HepG2 (cell line): Measurements from ENCODE around the gene SMARCA4. TPM values are rescaled to one million over a fixed set of nuclear protein-coding genes. Genes with fewer than 3 reads are reported as not detected.

Experiments used
- ATAC-seq: fragments of 200-7000 bp; cut with Tn5 transposase; 3 replicates; pipeline ENCODE4 v1.9.1; 2020; ENCODE audit warnings: mild to moderate bottlenecking, moderate library complexity
- BruUV-seq: library from RNA; stranded (reverse); fragments of 400-500 nt; replicated peaks from 2 replicates; lab custom pipeline; 2021; lab: Mats Ljungman, UMichigan
- CTCF ChIA-PET: fragments of 300-600 bp; formaldehyde crosslinking; extraction: SDS; loops from one replicate; lab custom pipeline; 2021; ENCODE audit warnings: low total read pairs, inconsistent platforms, low intra/inter-chr PET ratio; lab: Yijun Ruan, JAX
- POLR2A ChIA-PET: fragments of 350-600 bp; sonication (Branson Sonifier 250); formaldehyde crosslinking; loops from one replicate; lab custom pipeline; 2020; ENCODE audit warnings: antibody characterized with exemption, inconsistent platforms; lab: Yijun Ruan, JAX
- DNase-seq: peaks from one replicate; pipeline ENCODE4 v3.0.0-alpha.2; 2015; ENCODE audit warnings: low spot score
- FAIRE-seq: peaks from 3 replicates; lab custom pipeline; 2011; peaks lifted over from hg19 to GRCh38; lab: Jason Lieb, UNC
- H2AFZ ChIP-seq: one replicate; pipeline ENCODE4 v1.6.1; 2011; ENCODE audit warnings: low read length, inconsistent platforms
- H3K27ac ChIP-seq: fragments of 300-600 bp; 3 replicates; pipeline ENCODE4 v1.8.0; 2011; ENCODE audit warnings: mixed run types, mild to moderate bottlenecking, mixed read lengths, low read length, inconsistent platforms; ENCODE audit not compliant: insufficient read depth; ENCODE audit errors: extremely low read length
- H3K27me3 ChIP-seq, 2 experiments: fragments of 200-600 bp in 1 of 2; 2 replicates in 1 of 2; 3 replicates in 1 of 2; pipeline versions ENCODE4 v1.6.0 to v1.8.0; 2011; ENCODE audit warnings: low read length in 2 of 2, mild to moderate bottlenecking in 2 of 2, moderate library complexity in 2 of 2, inconsistent platforms in 1 of 2; ENCODE audit not compliant: insufficient read depth in 2 of 2, control insufficient read depth in 1 of 2
- H3K36me3 ChIP-seq, 2 experiments: fragments of 200-600 bp in 1 of 2; replicated peaks in 1 of 2; 2 replicates in 1 of 2; 3 replicates in 1 of 2; pipeline versions ENCODE4 v1.5.1 to v1.8.0; 2011; ENCODE audit warnings: low read length in 2 of 2, inconsistent platforms in 1 of 2; ENCODE audit not compliant: insufficient read depth in 2 of 2, control insufficient read depth in 1 of 2
- H3K4me1 ChIP-seq: 2 replicates; pipeline ENCODE4 v1.5.1; 2012; ENCODE audit warnings: low read length, inconsistent platforms; ENCODE audit not compliant: insufficient read depth
- H3K4me2 ChIP-seq: 2 replicates; pipeline ENCODE4 v1.6.0; 2011; ENCODE audit warnings: low read depth, low read length, inconsistent platforms
- H3K4me3 ChIP-seq, 3 experiments: fragments of 200-600 bp in 1 of 3; sonication (generic), shearing (Covaris generic) in 1 of 3; replicated peaks in 1 of 3; 2 replicates each; pipeline ENCODE4 v1.5.1; 2011 to 2016; ENCODE audit warnings: low read length in 3 of 3, inconsistent platforms in 2 of 3, low read depth in 2 of 3, mild to moderate bottlenecking in 2 of 3, control low read depth in 1 of 3, mixed read lengths in 1 of 3; ENCODE audit not compliant: insufficient read depth in 1 of 3
- H3K79me2 ChIP-seq: one replicate; pipeline ENCODE4 v1.6.1; 2011; ENCODE audit warnings: low read length, inconsistent platforms; ENCODE audit not compliant: insufficient read depth
- H3K9ac ChIP-seq: 2 replicates; pipeline ENCODE4 v1.6.0; 2011; ENCODE audit warnings: mild to moderate bottlenecking, low read depth, low read length, inconsistent platforms; ENCODE audit not compliant: insufficient read depth
- H3K9me3 ChIP-seq: 2 replicates; pipeline ENCODE4 v1.5.1; 2012; ENCODE audit warnings: mild to moderate bottlenecking, low read length
- H4K20me1 ChIP-seq: 2 replicates; pipeline ENCODE4 v1.6.0; 2011; ENCODE audit warnings: inconsistent platforms, mild to moderate bottlenecking, low read length, moderate library complexity; ENCODE audit not compliant: insufficient read depth
- AGO2 ChIP-seq: fragments of 200-400 bp; formaldehyde crosslinking; optimal IDR thresholded peaks from 2 replicates; pipeline ENCODE3; 2017; ENCODE audit warnings: mild to moderate bottlenecking, low read depth, low read length, moderate library complexity
- FOXK2 ChIP-seq: fragments of 450-650 bp; IDR thresholded peaks from 2 replicates; pipeline ENCODE4 v1.6.1; 2016
- GTF3A ChIP-seq: sonication (generic); formaldehyde crosslinking; conservative IDR thresholded peaks from 2 replicates; pipeline ENCODE4 v1.4.0; 2020; ENCODE audit warnings: mild to moderate bottlenecking, missing genetic modification reagents
- HDAC6 ChIP-seq: fragments of 200-600 bp; sonication (generic); IDR thresholded peaks from 2 replicates; pipeline ENCODE4 v1.7.0; 2017; ENCODE audit warnings: mild to moderate bottlenecking, antibody characterized with exemption, low read length, low read depth
- JUN ChIP-seq: sonication (generic); formaldehyde crosslinking; IDR thresholded peaks from 2 replicates; pipeline ENCODE4 v1.4.0; 2020; ENCODE audit warnings: mild to moderate bottlenecking, missing genetic modification reagents
- LBX2 ChIP-seq: sonication (generic); formaldehyde crosslinking; IDR thresholded peaks from 2 replicates; pipeline ENCODE4 v1.5.0; 2020; ENCODE audit warnings: missing genetic modification reagents, mild to moderate bottlenecking, borderline replicate concordance
- MXD4 ChIP-seq: IDR thresholded peaks from 2 replicates; pipeline ENCODE4 v1.6.1; 2016; ENCODE audit warnings: mild to moderate bottlenecking, missing biosample characterization, missing genetic modification reagents
- NONO ChIP-seq, 2 experiments: fragments of 450-650 bp in 1 of 2; sonication (generic) in 1 of 2; formaldehyde crosslinking in 1 of 2; IDR thresholded peaks in 1 of 2; conservative IDR thresholded peaks in 1 of 2; 2 replicates each; pipeline versions ENCODE4 v1.6.1 to v1.8.0; 2017 to 2022; ENCODE audit warnings: mild to moderate bottlenecking in 1 of 2, missing genetic modification reagents in 1 of 2, moderate library complexity in 1 of 2
- PCBP2 ChIP-seq: fragments of 200-400 bp; formaldehyde crosslinking; optimal IDR thresholded peaks from 2 replicates; pipeline ENCODE3; 2018; ENCODE audit warnings: low read length, low read depth; ENCODE audit not compliant: poor library complexity, severe bottlenecking
- POLR2A ChIP-seq, 2 experiments: IDR thresholded peaks; 2 replicates each; pipeline ENCODE4 v1.6.1; 2011; ENCODE audit warnings: low read depth in 2 of 2, low read length in 2 of 2, mild to moderate bottlenecking in 1 of 2, moderate library complexity in 1 of 2; ENCODE audit not compliant: insufficient read depth in 1 of 2
- POLR2G ChIP-seq: fragments of 200-400 bp; formaldehyde crosslinking; IDR thresholded peaks from 2 replicates; pipeline ENCODE4 v1.6.1; 2018; ENCODE audit warnings: mild to moderate bottlenecking, low read depth, low read length, moderate library complexity
- RBFOX2 ChIP-seq: fragments of 200-400 bp; formaldehyde crosslinking; IDR thresholded peaks from 2 replicates; pipeline ENCODE4 v1.6.1; 2017; ENCODE audit warnings: low read depth, mild to moderate bottlenecking, low read length
- RBM22 ChIP-seq: fragments of 200-400 bp; formaldehyde crosslinking; optimal IDR thresholded peaks from 2 replicates; pipeline ENCODE3; 2017; ENCODE audit warnings: mild to moderate bottlenecking, low read length, moderate library complexity
- RFX3 ChIP-seq: IDR thresholded peaks from 2 replicates; pipeline ENCODE4 v1.6.1; 2016; ENCODE audit warnings: missing biosample characterization, missing genetic modification reagents
- RXRA ChIP-seq: sonication (generic); formaldehyde crosslinking; IDR thresholded peaks from 2 replicates; pipeline ENCODE4 v1.5.1; 2020; ENCODE audit warnings: missing genetic modification reagents
- ZBTB3 ChIP-seq: sonication (generic); formaldehyde crosslinking; IDR thresholded peaks from 2 replicates; pipeline ENCODE4 v1.4.0; 2020; ENCODE audit warnings: low read depth, mild to moderate bottlenecking, moderate library complexity, missing genetic modification reagents, borderline replicate concordance
- ZHX1 ChIP-seq: sonication (generic); formaldehyde crosslinking; IDR thresholded peaks from 2 replicates; pipeline ENCODE4 v1.8.1; 2022; ENCODE audit warnings: low read depth, mild to moderate bottlenecking, missing genetic modification reagents
- ZMAT5 ChIP-seq: sonication (generic); formaldehyde crosslinking; IDR thresholded peaks from 2 replicates; pipeline ENCODE4 v1.5.0; 2020; ENCODE audit warnings: mild to moderate bottlenecking, low read depth, missing genetic modification reagents, borderline replicate concordance
- ZNF350 ChIP-seq: sonication (generic); formaldehyde crosslinking; IDR thresholded peaks from 2 replicates; pipeline ENCODE4 v1.4.0; 2020; ENCODE audit warnings: mild to moderate bottlenecking, low read depth, missing genetic modification reagents, borderline replicate concordance
- ZNF768 ChIP-seq: sonication (generic); formaldehyde crosslinking; IDR thresholded peaks from 2 replicates; pipeline ENCODE4 v1.4.0; 2020; ENCODE audit warnings: missing genetic modification reagents
- ZNF816 ChIP-seq: sonication (generic); formaldehyde crosslinking; IDR thresholded peaks from 2 replicates; pipeline ENCODE4 v1.8.0; 2022; ENCODE audit warnings: missing genetic modification reagents, mild to moderate bottlenecking, borderline replicate concordance
- ZNF841 ChIP-seq: sonication (generic); formaldehyde crosslinking; IDR thresholded peaks from 2 replicates; pipeline ENCODE4 v1.8.1; 2023; ENCODE audit warnings: missing genetic modification reagents, borderline replicate concordance
- WGBS: methylation state at CpG from one replicate; pipeline ENCODE4 v1.1.6; 2017; ENCODE audit warnings: low lambda C conversion rate; 5-methylcytosine and 5-hydroxymethylcytosine counted together
- in situ Hi-C: cut with HindIII; loops from 2 replicates; pipeline ENCODE4 v1.10.0; 2017; ENCODE audit warnings: low pct_unique_long_range_greater_than_20kb; ENCODE audit not compliant: extremely low pct_ligation_motif_present
- intact Hi-C: fragments of 100-400 bp; cut with micrococcal nuclease; formaldehyde crosslinking; loops from one replicate; pipeline ENCODE4 v1.10.0; 2022; ENCODE audit not compliant: unreplicated experiment
- polyA plus RNA-seq, 8 experiments: library from polyadenylated mRNA; depleted of rRNA in 3 of 8; stranded (reverse) in 7 of 8; unstranded in 1 of 8; fragments of >200 nt; fragmentation: Illumina TruSeq in 4 of 8; extraction: Trizol in 4 of 8; gene quantifications; 2 replicates each; pipeline versions ENCODE4 v1.2.1 to v1.2.3, GENCODE V29; 2011 to 2016; ENCODE audit warnings: low read depth in 4 of 8, missing spikeins in 1 of 8, mixed read lengths in 1 of 8; ENCODE audit not compliant: insufficient read depth in 1 of 8
- total RNA-seq, 5 experiments: library from RNA; depleted of rRNA; stranded (reverse); fragments of >200 nt; fragmentation: Illumina TruSeq; extraction: Trizol; gene quantifications; 2 replicates each; pipeline ENCODE4 v1.2.3, GENCODE V29; 2016; ENCODE audit warnings: low read depth in 1 of 5

The SMARCA4 gene
- total and polyA plus RNA-seq, 2 of the 13 experiments (the other 11 are each of a cell fraction or from before 2014, with no cell fraction given), result 25.4 to 45.9 TPM

- peak; percentile 75 for TF ChIP-seq ZNF768 (CRISPR knock-in tag)
- 0 out of 2 replicates have a peak, but pooled peaks have one; percentile 5 for TF ChIP-seq RBFOX2
- 0 out of 2 replicates have a peak, but pooled peaks have one; percentile 14 for TF ChIP-seq POLR2G
- peak; percentile 38 for TF ChIP-seq AGO2
- peak; percentile 64 for TF ChIP-seq RBM22
- 0 out of 4 replicates have a peak, but pooled peaks of 1 of the 2 experiments have one; percentile 39 for TF ChIP-seq POLR2A (IDR thresholded peaks at IDR 0.05; ENCODE audit: insufficient read depth in 1 of 2, low read depth in 2 of 2, low read length in 2 of 2)
- no peak for TF ChIP-seq FOXK2
These were observed 145.6 kb downstream of the SMARCA4 start (continued) for GRCh38 chr19:11106477-11106876.

- CTCF ChIA-PET, result no interaction called here
- FAIRE-seq, result no peak
These were observed 147.9 kb downstream of the SMARCA4 start for GRCh38 chr19:11108746-11109145.

More at GRCh38 chr19:11108746-11109145, 147.9 kb downstream of the SMARCA4 start:
- in situ Hi-C loops, result no loop called here
- TF ChIP-seq POLR2A (IDR thresholded peaks at IDR 0.05; ENCODE audit: insufficient read depth in 1 of 2, low read depth in 2 of 2, low read length in 2 of 2) (no peak), ZBTB3 (CRISPR knock-in tag) (no peak), RFX3 (CRISPR knock-in tag) (no peak), ZNF816 (no peak), JUN (no peak), ZHX1 (CRISPR knock-in tag) (no peak), LBX2 (CRISPR knock-in tag) (no peak), ZMAT5 (CRISPR knock-in tag) (no peak), NONO (IDR thresholded peaks at IDR 0.05) (no peak), NONO (CRISPR knock-in tag; conservative IDR thresholded peaks at IDR 0.05) (no peak), ZNF841 (CRISPR knock-in tag) (no peak), ZNF350 (CRISPR knock-in tag) (no peak), PCBP2 (no peak), AGO2 (no peak), RXRA (CRISPR knock-in tag) (no peak), HDAC6 (no peak), GTF3A (CRISPR knock-in tag) (no peak), MXD4 (CRISPR knock-in tag) (no peak)
- TSS peak; percentile 39 for BruUV-seq
- POLR2A ChIA-PET, result no interaction called here
- Histone ChIP-seq H3K4me2 (no peak overlapping the region), H3K27me3 (no peaks in the 10 kb centered on the region), H3K36me3 (peaks cover 44 to 86% of the 10 kb centered on the region in 2 experiments), H3K9me3 (no peaks in the 10 kb centered on the region), H3K4me1 (no peaks in the 10 kb centered on the region), H3K79me2 (peaks cover 6% of the 10 kb centered on the region), H2AFZ (no peak overlapping the region), H4K20me1 (peaks cover 47% of the 10 kb centered on the region), H3K27ac (no peak overlapping the region), H3K4me3 (no peak overlapping the region), H3K9ac (no peak overlapping the region)
- DNase-seq (no peak), ATAC-seq (no peak)
- intact Hi-C loops, result no loop called here
- WGBS, result over 99% methylated on average over 5 of the region's 6 CpGs
